ENCODE measurements around the gene OTULINL.

The OTULINL gene

DNA sequence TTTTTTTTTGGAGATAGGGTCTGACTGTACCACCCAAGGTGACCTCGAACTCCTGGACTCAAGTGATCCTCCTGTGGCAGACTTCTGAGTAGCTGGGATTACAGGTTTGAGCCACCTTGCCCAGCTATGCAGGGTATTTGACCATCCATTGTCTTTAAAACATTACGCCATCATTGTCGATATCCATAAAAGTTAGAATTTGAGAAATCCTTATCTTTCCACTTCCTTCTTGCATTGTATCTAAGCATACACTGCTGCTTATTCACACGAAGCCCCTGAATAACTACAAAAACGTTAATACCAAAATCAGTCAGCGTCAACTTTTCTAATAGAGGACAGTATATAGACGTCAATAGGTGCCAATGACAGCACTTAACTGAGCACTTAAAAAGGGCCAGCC, 5.4 kb upstream of the OTULINL start:
- no peak for ATAC-seq
- TF ChIP-seq ESRRG (CRISPR knock-in tag; IDR thresholded peaks at IDR 0.05) (no peak), GLIS3 (CRISPR knock-in tag; IDR thresholded peaks at IDR 0.05) (no peak), TOX (CRISPR knock-in tag; IDR thresholded peaks at IDR 0.05; ENCODE audit: borderline replicate concordance) (no peak), CREB5 (CRISPR knock-in tag; IDR thresholded peaks at IDR 0.05; ENCODE audit: low read depth) (no peak), RARB (CRISPR knock-in tag; IDR thresholded peaks at IDR 0.05) (no peak), TCF4 (CRISPR knock-in tag; IDR thresholded peaks at IDR 0.05; ENCODE audit: borderline replicate concordance) (no peak), CSDC2 (CRISPR knock-in tag; IDR thresholded peaks at IDR 0.05) (no peak)

DNA sequence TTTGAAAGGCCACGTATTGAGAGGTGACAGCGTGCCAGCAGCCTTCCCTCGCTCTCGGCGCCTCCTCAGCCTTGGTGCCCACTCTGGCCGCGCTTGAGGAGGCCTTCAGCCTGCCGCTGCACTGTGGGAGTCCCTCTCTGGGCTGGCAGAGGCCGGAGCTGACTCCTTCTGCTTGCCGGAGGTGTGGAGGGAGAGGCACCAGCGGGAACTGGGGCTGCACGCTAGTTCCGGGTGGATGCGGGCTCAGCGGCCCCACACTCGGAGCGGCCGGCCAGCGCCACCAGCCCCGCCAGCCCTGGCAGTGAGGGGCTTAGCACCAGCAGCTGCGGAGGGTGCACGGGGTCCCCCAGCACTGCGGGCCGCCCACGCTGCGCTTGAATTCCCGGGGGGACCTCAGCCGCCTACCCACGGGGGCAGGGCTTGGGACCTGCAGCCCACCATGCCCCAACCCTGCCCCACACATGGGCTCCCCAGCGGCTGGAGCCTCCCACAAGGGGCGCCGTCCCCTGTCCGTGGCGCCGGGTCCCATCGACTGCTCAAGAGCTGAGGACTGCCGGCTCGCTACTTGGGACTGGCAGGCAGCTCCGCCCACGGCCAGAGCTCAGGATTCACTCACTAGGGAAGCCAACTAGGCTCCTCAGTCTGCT, 4.4 kb upstream of the OTULINL start:
- no peak for ATAC-seq
- TF ChIP-seq CREB5 (CRISPR knock-in tag; IDR thresholded peaks at IDR 0.05; ENCODE audit: low read depth) = no peak
- TF ChIP-seq, protein P1, sequence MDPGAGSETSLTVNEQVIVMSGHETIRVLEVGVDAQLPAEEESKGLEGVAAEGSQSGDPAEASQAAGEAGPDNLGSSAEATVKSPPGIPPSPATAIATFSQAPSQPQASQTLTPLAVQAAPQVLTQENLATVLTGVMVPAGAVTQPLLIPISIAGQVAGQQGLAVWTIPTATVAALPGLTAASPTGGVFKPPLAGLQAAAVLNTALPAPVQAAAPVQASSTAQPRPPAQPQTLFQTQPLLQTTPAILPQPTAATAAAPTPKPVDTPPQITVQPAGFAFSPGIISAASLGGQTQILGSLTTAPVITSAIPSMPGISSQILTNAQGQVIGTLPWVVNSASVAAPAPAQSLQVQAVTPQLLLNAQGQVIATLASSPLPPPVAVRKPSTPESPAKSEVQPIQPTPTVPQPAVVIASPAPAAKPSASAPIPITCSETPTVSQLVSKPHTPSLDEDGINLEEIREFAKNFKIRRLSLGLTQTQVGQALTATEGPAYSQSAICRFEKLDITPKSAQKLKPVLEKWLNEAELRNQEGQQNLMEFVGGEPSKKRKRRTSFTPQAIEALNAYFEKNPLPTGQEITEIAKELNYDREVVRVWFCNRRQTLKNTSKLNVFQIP (CRISPR knock-in tag; IDR thresholded peaks at IDR 0.05; ENCODE audit: borderline replicate concordance, low read depth) = no peak
- no peak for TF ChIP-seq ARNTL (CRISPR knock-in tag; IDR thresholded peaks at IDR 0.05; ENCODE audit: borderline replicate concordance, low read depth)
- no peak for TF ChIP-seq TCF4 (CRISPR knock-in tag; IDR thresholded peaks at IDR 0.05; ENCODE audit: borderline replicate concordance)
- TF ChIP-seq ZNF8 (CRISPR knock-in tag; IDR thresholded peaks at IDR 0.05) = no peak
- no peak for TF ChIP-seq BACH2 (CRISPR knock-in tag; IDR thresholded peaks at IDR 0.05; ENCODE audit: borderline replicate concordance)
- no peak for TF ChIP-seq OSR1 (CRISPR knock-in tag; IDR thresholded peaks at IDR 0.05)
- TF ChIP-seq ESRRG (CRISPR knock-in tag; IDR thresholded peaks at IDR 0.05) = no peak
- TF ChIP-seq PPARA (CRISPR knock-in tag; IDR thresholded peaks at IDR 0.05; ENCODE audit: borderline replicate concordance) = no peak
- no peak for TF ChIP-seq SNAI2 (CRISPR knock-in tag; IDR thresholded peaks at IDR 0.05)
- TF ChIP-seq, protein P2, sequence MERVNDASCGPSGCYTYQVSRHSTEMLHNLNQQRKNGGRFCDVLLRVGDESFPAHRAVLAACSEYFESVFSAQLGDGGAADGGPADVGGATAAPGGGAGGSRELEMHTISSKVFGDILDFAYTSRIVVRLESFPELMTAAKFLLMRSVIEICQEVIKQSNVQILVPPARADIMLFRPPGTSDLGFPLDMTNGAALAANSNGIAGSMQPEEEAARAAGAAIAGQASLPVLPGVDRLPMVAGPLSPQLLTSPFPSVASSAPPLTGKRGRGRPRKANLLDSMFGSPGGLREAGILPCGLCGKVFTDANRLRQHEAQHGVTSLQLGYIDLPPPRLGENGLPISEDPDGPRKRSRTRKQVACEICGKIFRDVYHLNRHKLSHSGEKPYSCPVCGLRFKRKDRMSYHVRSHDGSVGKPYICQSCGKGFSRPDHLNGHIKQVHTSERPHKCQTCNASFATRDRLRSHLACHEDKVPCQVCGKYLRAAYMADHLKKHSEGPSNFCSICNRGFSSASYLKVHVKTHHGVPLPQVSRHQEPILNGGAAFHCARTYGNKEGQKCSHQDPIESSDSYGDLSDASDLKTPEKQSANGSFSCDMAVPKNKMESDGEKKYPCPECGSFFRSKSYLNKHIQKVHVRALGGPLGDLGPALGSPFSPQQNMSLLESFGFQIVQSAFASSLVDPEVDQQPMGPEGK (CRISPR knock-in tag; IDR thresholded peaks at IDR 0.05; ENCODE audit: borderline replicate concordance) = no peak
- no peak for TF ChIP-seq ZFP30 (CRISPR knock-in tag; IDR thresholded peaks at IDR 0.05)

DNA sequence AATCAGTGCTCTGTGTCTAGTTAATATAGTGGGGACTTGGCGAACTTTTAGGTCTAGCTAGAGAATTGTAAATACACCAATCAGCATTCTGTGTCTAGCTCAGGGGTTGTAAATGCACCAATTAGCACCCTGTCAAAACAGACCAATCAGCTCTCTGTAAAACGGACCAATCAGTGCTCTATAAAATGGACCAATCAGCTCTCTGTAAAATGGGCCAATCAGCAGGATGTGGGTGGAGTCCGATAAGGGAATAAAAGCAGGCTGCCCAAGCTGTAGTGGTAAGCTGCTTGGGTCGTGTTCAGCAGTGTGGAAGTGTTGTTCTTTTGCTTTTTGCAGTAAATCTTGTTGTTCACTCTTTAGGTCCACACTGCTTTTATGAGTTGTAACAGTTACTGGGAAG, 3.6 kb upstream of the OTULINL start:
- ATAC-seq = no peak
- no peak for TF ChIP-seq TCF4 (CRISPR knock-in tag; IDR thresholded peaks at IDR 0.05; ENCODE audit: borderline replicate concordance)
- TF ChIP-seq ARNTL (CRISPR knock-in tag; IDR thresholded peaks at IDR 0.05; ENCODE audit: borderline replicate concordance, low read depth) = no peak
- TF ChIP-seq ZNF70 (CRISPR knock-in tag; IDR thresholded peaks at IDR 0.05) = no peak
- TF ChIP-seq, protein P3, sequence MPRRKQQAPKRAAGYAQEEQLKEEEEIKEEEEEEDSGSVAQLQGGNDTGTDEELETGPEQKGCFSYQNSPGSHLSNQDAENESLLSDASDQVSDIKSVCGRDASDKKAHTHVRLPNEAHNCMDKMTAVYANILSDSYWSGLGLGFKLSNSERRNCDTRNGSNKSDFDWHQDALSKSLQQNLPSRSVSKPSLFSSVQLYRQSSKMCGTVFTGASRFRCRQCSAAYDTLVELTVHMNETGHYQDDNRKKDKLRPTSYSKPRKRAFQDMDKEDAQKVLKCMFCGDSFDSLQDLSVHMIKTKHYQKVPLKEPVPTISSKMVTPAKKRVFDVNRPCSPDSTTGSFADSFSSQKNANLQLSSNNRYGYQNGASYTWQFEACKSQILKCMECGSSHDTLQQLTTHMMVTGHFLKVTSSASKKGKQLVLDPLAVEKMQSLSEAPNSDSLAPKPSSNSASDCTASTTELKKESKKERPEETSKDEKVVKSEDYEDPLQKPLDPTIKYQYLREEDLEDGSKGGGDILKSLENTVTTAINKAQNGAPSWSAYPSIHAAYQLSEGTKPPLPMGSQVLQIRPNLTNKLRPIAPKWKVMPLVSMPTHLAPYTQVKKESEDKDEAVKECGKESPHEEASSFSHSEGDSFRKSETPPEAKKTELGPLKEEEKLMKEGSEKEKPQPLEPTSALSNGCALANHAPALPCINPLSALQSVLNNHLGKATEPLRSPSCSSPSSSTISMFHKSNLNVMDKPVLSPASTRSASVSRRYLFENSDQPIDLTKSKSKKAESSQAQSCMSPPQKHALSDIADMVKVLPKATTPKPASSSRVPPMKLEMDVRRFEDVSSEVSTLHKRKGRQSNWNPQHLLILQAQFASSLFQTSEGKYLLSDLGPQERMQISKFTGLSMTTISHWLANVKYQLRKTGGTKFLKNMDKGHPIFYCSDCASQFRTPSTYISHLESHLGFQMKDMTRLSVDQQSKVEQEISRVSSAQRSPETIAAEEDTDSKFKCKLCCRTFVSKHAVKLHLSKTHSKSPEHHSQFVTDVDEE (CRISPR knock-in tag; IDR thresholded peaks at IDR 0.05) = no peak

DNA sequence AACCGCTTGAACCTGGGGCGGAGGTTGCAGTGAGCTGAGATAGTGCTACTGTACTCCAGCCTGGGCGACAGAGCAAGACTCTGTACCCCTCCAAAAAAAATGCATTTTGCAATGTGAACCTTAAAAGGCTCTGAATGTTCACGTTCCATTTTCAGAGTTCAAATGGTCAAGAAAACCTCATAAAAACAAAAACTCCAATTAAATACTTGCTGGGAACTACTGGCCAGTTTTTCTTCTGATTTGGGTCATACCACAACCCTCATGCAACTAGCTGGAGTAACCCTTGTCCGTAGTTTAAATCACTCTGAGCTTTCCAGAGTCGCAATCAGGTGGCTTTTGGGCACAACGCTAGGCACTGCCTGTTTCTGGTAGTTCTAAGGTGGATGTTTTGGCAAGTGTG, 2.3 kb upstream of the OTULINL start:
- no peak for ATAC-seq
- TF ChIP-seq ISL1 (CRISPR knock-in tag; IDR thresholded peaks at IDR 0.05) = no peak
- no peak for TF ChIP-seq SNAI2 (CRISPR knock-in tag; IDR thresholded peaks at IDR 0.05)
- TF ChIP-seq PPARA (CRISPR knock-in tag; IDR thresholded peaks at IDR 0.05; ENCODE audit: borderline replicate concordance) = no peak
- TF ChIP-seq BACH2 (CRISPR knock-in tag; IDR thresholded peaks at IDR 0.05; ENCODE audit: borderline replicate concordance) = no peak
- TF ChIP-seq ZNF70 (CRISPR knock-in tag; IDR thresholded peaks at IDR 0.05) = no peak
- TF ChIP-seq, protein P3 (CRISPR knock-in tag; IDR thresholded peaks at IDR 0.05) = no peak
- no peak for TF ChIP-seq ZFP30 (CRISPR knock-in tag; IDR thresholded peaks at IDR 0.05)
- TF ChIP-seq ZNF8 (CRISPR knock-in tag; IDR thresholded peaks at IDR 0.05) = no peak
- no peak for TF ChIP-seq ZNF565 (CRISPR knock-in tag; conservative IDR thresholded peaks at IDR 0.05; ENCODE audit: low read depth)
- TF ChIP-seq, protein P1 (CRISPR knock-in tag; IDR thresholded peaks at IDR 0.05; ENCODE audit: borderline replicate concordance, low read depth) = no peak

Measured in SK-N-SH treated with all-trans-retinoic acid at 6 μM for 48 hours (cell line).